Lower lobe of right lung (tissue), 2 donors: ENCODE data around the gene ADAMTS6. TPM values are rescaled to one million over a fixed set of nuclear protein-coding genes. Genes with fewer than 3 reads are reported as not detected.

Source experiments
- ATAC-seq, 2 donors: fragments of 200-7000 bp; cut with Tn5 transposase; one replicate each; pipeline ENCODE4 v1.9.1; 2020 to 2022; ENCODE audit warnings: mild to moderate bottlenecking in 2 of 2, moderate library complexity in 2 of 2
- DNase-seq: peaks from one replicate; pipeline ENCODE4 v3.0.0-alpha.2; 2020
- H3K27ac ChIP-seq: fragments of 200-600 bp; one replicate; pipeline ENCODE4 v1.8.0; 2022
- H3K27me3 ChIP-seq: fragments of 200-600 bp; one replicate; pipeline ENCODE4 v1.8.0; 2022; ENCODE audit warnings: low read depth
- H3K36me3 ChIP-seq: fragments of 200-600 bp; one replicate; pipeline ENCODE4 v1.8.0; 2022; ENCODE audit warnings: mild to moderate bottlenecking
- H3K4me1 ChIP-seq: fragments of 200-600 bp; one replicate; pipeline ENCODE4 v1.8.0; 2022
- H3K4me3 ChIP-seq: fragments of 200-600 bp; one replicate; pipeline ENCODE4 v1.8.0; 2022; ENCODE audit warnings: mild to moderate bottlenecking
- H3K9me3 ChIP-seq: fragments of 200-600 bp; one replicate; pipeline ENCODE4 v1.8.0; 2022
- CTCF ChIP-seq: fragments of 200-600 bp; IDR thresholded peaks from one replicate; pipeline ENCODE4 v1.8.0; 2022; ENCODE audit warnings: antibody characterized with exemption, mild to moderate bottlenecking
- intact Hi-C: fragments of 100-400 bp; cut with DNase I; formaldehyde crosslinking; loops from one replicate; pipeline ENCODE4 v1.11.0; 2022
- total RNA-seq: library from RNA; stranded (reverse); fragmentation: NEBNext Ultra II Directional; extraction: Animal tissue kit (Norgen Biotek cat#: 25700); gene quantifications from one replicate; pipeline ENCODE4 v1.2.1, GENCODE V29; 2021
- donor health status: DM: no; HTN: yes; CAD: no; lungs with severe emphysema.

Gene ADAMTS6
- total RNA-seq, 1 donor from 2014 or later, result 3.0 TPM

GRCh38 chr5:65413822-65414221, 67.9 kb downstream of the ADAMTS6 start:
- no peak for ATAC-seq

GRCh38 chr5:65412842-65413241, 68.9 kb downstream of the ADAMTS6 start:
- intact Hi-C loops, result no loop called here
- H3K4me1 ChIP-seq, result no peaks in the 10 kb centered on the region
- H3K36me3 ChIP-seq, result no peaks in the 10 kb centered on the region
- ATAC-seq (no peak), DNase-seq (no peak)
- peaks cover 12% of the 10 kb centered on the region for H3K9me3 ChIP-seq
- H3K4me3 ChIP-seq, result no peak overlapping the region
- no peak overlapping the region for H3K27ac ChIP-seq
- H3K27me3 ChIP-seq, result no peaks in the 10 kb centered on the region
- TF ChIP-seq CTCF, result no peak

More at GRCh38 chr5:65413822-65414221, 67.9 kb downstream of the ADAMTS6 start:
- H3K27me3 ChIP-seq, result no peaks in the 10 kb centered on the region
- intact Hi-C loops, result no loop called here
- H3K4me3 ChIP-seq, result no peak overlapping the region
- H3K9me3 ChIP-seq, result peaks cover 16% of the 10 kb centered on the region
- no peaks in the 10 kb centered on the region for H3K4me1 ChIP-seq
- H3K36me3 ChIP-seq, result no peaks in the 10 kb centered on the region
- TF ChIP-seq CTCF, result no peak
- no peak for DNase-seq
- H3K27ac ChIP-seq, result no peak overlapping the region

- no peaks in the 10 kb centered on the region for H3K4me1 ChIP-seq
- H3K27ac ChIP-seq, result no peak overlapping the region
- H3K9me3 ChIP-seq, result no peaks in the 10 kb centered on the region
- H3K4me3 ChIP-seq, result no peak overlapping the region
- DNase-seq, result no peak
- H3K27me3 ChIP-seq, result no peaks in the 10 kb centered on the region
- TF ChIP-seq CTCF, result no peak
- no peaks in the 10 kb centered on the region for H3K36me3 ChIP-seq
- intact Hi-C loops, result no loop called here
- ATAC-seq, result no peak
These were observed 70.4 kb downstream of the ADAMTS6 start for GRCh38 chr5:65411356-65411755.

GRCh38 chr5:65395526-65396155, 86.1 kb downstream of the ADAMTS6 start:
- DNase-seq (no peak), ATAC-seq (no peak)
- H3K27ac ChIP-seq, result no peak overlapping the region
- no peaks in the 10 kb centered on the region for H3K36me3 ChIP-seq
- no peaks in the 10 kb centered on the region for H3K4me1 ChIP-seq
- H3K4me3 ChIP-seq, result no peak overlapping the region
- no peaks in the 10 kb centered on the region for H3K27me3 ChIP-seq
- intact Hi-C loops, result no loop called here
- TF ChIP-seq CTCF, result no peak
- no peaks in the 10 kb centered on the region for H3K9me3 ChIP-seq

GRCh38 chr5:65394087-65394486, 87.6 kb downstream of the ADAMTS6 start:
- intact Hi-C loops, result no loop called here
- H3K27ac ChIP-seq, result no peak overlapping the region
- no peaks in the 10 kb centered on the region for H3K36me3 ChIP-seq
- H3K27me3 ChIP-seq, result no peaks in the 10 kb centered on the region
- ATAC-seq (peak; percentile 27 to 46), DNase-seq (no peak)
- H3K4me3 ChIP-seq, result no peak overlapping the region
- no peak for TF ChIP-seq CTCF
- no peaks in the 10 kb centered on the region for H3K9me3 ChIP-seq
- H3K4me1 ChIP-seq, result no peaks in the 10 kb centered on the region
